Activated T-cell treated with anti-CD3 and anti-CD28 coated beads, Interleukin-2, amount 50 U/mL, for 1 hour (primary cell): ENCODE data around the gene ZNF586.
A peak's percentile ranks its signal among the peaks of the same experiment; 100 is the strongest.

ENCODE experiments used
- DNase-seq: peaks from one replicate; pipeline ENCODE4 v3.0.0-alpha.2; 2020

ZNF586 gene

GRCh38 chr19:57825511-57825910 lies 56.0 kb downstream of the ZNF586 start:
- no peak for DNase-seq

GRCh38 chr19:57829316-57829715 lies 59.8 kb downstream of the ZNF586 start:
- no peak for DNase-seq

- peak; percentile 48 for DNase-seq
Observed at GRCh38 chr19:57830071-57830602, 60.7 kb downstream of the ZNF586 start, which contains the start of gene ZNF587B. TSS of gene ZNF587B (plus strand) at chr19:57830299. CDS start at chr19:57830529, 230 bp downstream.
